Dermis microvascular lymphatic vessel endothelial cell (primary cell): ENCODE results near the gene VIL1. TPM values are rescaled to one million over a fixed set of nuclear protein-coding genes. Genes with fewer than 3 reads are reported as not detected.

Experiments used
- DNase-seq, 2 donors: peaks; one replicate each; pipeline versions ENCODE4 v3.0.0 to v3.0.0-alpha.2; 2010; ENCODE audit warnings: low read depth in 2 of 2
- total RNA-seq: library from RNA; depleted of rRNA; stranded (reverse); fragments of >200 nt; gene quantifications from 2 replicates; pipeline ENCODE4 v1.2.1, GENCODE V29; 2014

VIL1 gene
- total RNA-seq, 1 donor from 2014 or later = not detected

DNA sequence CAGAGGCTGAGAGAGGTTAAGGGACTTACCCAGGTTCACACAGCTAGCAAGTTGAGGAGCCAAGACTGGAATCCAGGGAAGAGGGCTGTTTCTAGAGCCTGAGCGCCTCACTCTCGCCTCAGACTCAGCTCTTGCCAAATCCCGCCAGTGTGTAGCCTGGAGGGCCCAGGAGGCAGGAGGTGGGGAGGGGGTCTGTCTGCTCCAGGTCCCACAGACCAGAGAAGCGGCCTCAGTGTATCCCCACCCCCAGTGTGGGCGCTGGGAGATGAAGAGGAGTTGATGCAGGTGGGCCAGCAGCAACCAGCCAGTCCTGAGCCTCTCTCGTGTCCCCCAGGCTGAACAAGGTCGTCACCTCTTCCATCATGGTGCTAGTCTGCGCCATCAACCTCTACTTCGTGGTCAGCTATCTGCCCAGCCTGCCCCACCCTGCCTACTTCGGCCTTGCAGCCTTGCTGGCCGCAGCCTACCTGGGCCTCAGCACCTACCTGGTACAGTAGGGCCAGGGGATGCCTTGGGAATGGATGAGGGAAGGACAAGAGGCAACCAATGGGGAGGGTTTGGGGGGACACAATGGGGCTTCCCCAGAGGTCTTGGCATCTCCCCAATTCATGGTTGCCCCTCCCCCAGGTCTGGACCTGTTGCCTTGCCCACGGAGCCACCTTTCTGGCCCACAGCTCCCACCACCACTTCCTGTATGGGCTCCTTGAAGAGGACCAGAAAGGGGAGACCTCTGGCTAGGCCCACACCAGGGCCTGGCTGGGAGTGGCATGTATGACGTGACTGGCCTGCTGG lies 24.4 kb upstream of the VIL1 start:
- DNase-seq = no peak

DNA sequence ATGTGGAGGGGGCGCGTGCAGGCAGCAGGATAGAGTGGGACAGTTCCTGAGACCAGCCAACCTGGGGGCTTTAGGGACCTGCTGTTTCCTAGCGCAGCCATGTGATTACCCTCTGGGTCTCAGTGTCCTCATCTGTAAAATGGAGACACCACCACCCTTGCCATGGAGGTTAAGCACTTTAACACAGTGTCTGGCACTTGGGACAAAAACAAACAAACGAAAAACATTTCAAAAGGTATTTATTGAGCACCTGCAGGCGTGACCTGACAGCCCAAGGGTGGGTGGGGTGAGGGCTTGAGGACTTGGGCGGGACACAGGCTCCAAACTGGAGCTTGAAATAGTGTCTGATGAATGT lies 23.9 kb upstream of the VIL1 start:
- no peak for DNase-seq

DNA sequence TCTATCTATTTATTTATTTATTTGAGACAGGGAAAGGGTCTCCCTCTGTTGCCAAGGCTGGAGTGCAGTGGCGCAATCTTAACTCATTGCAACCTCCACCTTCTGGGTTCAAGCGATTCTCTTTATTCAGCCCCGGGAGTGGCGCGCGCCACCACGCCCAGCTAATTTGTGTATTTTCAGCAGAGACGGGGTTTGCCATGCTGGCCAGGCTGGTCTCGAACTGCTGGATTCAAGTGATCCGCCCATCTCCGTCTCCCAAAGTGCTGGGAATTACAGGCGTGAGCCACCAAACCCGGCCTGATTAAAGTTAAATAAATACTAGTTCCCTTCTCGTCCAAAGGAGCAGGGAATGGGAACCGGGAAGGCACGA lies 23.5 kb upstream of the VIL1 start:
- DNase-seq = no peak

DNA sequence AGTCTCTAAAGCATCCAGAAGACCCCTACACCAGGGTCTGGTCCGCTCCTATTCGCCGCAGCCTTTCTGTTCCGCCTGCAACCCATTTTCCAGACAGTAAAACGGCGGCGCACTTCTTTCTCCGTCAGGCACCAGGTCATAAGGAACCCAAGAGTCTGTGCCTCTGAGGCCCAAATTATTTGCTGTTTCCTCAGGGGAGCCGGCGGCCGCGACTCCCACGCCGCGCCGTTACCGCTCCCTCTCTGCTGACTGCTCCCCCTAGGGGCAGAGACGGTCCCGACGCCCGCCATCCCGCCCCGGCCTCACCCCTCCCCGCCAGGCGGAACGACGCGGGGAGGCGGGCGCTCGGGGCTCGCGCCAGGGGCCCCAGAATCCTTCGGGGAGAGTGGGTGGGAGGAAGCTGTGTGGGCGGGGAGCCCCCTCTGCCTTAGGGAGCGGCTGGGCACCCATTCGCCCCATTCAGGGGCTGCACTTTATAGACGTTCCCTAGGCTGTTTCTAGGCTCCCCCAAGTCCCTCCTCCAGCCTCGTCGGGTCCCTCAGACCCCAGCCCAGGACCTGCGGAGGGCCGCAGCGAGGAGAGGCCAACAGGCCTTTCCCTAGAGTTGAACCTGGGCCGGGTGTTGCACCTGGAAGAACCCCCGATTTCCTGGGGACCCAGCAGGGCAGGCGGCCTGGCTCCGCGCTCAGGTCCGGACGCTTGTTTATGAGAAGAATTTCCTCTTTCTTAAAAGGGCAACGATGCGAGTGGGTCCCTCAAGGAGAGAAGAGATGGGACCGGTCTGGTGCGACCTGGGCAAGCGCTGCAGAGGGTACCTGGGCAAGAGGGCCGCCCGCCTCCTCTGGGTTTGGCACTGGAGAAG lies 22.9 kb upstream of the VIL1 start:
- peak; percentile 91 to 97 for DNase-seq

DNA sequence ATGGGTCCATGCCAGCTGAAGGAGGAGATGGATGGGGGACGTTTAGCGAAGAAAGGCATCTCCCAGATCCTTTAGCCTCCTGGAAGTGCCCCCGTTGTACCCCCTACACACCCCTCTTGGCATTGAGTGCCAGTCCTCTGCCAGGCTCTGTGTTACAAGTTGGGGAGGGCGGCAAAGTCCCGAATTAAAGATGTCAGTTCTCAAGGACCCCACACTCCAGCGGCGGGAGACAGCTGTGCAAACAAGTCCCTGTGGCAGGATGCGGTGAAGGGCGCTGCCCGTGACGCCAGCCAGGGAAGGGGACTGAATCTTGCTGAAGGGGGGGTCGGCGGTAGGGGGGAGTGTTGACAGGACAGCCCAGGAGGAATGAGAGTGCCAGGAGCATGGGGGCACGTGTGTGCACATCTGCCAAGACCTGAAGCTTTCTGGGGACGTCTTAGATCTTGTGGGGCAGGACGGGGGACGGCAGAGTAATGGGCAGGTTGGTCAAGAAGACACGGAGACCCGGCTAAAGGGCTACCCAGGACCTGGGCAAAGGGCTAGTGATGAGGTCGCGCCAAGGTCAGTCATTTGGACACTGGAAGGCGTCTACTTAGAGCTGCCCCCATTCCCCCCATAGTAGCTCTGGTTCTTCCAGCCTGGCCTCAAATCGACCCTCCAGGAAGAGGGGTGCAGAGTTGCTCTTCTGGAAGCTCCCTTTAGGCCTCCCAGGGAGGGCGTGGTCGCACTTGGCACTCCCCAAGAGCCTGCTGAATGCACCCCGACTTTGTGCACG lies 22.0 kb upstream of the VIL1 start:
- peak in 1 of 2 donors; percentile 73 for DNase-seq

DNA sequence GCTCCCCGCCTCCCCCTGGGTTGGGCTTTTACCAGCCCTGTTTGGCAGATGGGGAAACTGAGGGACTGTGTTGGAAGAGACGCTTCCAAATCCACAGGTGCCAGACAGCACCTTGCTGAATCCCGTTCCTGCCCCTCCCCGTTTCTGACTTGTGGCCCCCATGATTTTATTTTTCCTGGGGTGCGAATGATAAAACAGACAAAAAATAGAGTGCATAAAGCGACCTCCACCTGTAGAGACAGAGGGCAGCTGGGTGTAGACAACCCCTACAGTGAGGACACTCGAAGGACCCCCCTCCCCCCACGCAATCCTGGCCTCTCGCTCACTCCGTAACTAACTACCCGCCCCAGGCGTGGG lies 21.5 kb upstream of the VIL1 start:
- no peak for DNase-seq

DNA sequence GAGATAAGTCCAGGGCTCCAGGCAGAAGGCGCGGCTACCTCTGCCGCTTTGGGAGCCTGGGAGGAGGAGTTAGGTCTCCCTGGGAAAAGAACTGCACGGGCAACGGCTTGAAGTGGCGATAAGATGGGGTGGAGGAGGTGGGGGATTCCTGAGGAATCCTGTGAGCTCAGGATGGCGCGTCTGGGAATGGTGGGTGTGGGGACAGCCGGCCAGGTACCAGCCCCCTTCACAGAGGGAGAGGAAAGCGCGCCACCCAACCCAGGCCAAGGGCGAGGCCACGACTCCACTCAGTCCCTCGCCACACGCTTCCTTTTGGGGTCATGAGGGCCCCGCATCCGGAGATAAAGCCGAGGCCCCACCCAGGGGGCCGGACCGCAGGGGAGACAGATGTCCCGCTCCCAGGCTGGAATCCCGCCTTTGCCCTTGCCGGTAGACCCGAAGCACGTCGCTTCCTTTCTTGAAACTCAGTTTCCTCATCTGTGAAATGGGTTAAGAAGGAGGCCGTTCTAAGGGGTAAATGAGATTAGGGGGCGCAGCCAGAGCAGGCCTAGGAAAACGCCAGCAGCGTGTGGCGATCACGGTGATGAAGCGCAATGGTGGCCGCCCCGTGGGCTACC lies 21.0 kb upstream of the VIL1 start:
- peak in 1 of 2 donors; percentile 71 for DNase-seq

DNA sequence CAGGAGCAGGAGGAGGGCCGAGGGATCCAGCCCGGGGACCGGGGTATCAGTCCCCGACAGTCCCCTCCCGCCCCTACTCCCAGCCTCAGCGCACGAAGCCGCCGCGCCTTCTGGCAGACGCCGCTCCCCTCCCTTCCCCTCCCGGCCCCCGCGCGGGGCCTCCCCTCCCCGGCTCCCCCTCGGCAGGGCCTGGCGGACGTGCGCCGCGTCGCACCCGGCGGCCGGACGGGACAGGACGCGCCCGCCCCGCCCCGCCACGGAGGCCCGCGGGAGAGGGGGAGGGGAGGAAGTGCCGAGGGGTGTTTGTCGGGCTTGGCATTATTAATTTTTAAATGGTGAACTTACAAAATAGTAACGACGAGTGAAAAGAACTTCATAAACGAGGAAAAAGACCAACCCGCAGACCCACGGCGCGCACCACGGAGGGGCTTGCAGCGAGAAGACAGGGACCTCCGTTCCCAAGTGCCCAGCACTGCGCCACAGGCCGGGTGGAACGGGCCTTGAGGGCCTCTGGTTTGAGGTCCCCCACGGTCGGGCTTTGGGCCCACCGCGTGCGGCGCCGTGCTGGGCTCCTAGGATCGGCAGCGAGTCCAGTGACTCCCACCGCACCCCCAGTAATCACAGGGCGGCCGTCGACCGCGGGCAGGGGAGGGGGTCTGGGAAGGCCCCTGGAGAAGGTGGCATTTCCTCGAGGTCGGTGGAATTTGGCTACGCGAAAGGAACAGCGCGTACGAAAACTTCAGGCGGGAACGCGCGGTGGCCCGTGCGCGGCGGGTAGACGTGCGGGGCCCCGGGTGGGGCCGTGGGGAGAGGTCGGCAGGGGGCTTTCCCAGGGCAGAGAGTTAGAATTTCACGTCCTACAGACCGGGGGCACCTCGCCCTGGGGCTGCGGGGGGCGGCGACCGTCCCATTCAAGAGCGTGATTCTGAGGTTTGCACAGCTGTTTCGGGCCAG lies 20.2 kb upstream of the VIL1 start:
- peak in 1 of 2 donors; percentile 76 for DNase-seq

DNA sequence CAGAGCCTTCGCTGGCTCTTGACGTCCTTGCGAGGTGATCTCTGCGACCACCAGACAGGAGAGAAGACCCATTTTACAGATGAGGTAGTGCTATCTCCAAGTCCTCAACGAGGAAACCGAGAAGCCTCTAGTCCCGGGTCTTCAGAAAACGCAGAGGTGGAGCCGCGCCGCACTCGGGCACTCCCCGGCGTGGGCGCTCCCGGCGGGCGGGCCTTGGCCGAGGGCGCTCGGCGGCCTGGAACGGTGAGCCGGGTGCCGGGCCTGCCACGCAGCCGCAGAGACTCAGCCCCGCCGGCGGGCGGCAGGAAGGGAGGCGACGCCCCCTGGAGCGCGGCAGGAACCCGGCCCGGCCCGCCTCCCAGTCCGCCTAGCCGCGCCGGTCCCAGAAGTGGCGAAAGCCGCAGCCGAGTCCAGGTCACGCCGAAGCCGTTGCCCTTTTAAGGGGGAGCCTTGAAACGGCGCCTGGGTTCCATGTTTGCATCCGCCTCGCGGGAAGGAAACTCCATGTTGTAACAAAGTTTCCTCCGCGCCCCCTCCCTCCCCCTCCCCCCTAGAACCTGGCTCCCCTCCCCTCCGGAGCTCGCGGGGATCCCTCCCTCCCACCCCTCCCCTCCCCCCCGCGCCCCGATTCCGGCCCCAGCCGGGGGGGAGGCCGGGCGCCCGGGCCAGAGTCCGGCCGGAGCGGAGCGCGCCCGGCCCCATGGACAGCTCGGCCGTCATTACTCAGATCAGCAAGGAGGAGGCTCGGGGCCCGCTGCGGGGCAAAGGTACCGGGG lies 19.3 kb upstream of the VIL1 start, which contains the start of gene CTDSP1:
Gene CTDSP1 (plus strand): TSS at position 478 of the 776 bp plus-strand sequence. CDS start 223 bp downstream, at position 701.
- peak; percentile 94 to 98 for DNase-seq

DNA sequence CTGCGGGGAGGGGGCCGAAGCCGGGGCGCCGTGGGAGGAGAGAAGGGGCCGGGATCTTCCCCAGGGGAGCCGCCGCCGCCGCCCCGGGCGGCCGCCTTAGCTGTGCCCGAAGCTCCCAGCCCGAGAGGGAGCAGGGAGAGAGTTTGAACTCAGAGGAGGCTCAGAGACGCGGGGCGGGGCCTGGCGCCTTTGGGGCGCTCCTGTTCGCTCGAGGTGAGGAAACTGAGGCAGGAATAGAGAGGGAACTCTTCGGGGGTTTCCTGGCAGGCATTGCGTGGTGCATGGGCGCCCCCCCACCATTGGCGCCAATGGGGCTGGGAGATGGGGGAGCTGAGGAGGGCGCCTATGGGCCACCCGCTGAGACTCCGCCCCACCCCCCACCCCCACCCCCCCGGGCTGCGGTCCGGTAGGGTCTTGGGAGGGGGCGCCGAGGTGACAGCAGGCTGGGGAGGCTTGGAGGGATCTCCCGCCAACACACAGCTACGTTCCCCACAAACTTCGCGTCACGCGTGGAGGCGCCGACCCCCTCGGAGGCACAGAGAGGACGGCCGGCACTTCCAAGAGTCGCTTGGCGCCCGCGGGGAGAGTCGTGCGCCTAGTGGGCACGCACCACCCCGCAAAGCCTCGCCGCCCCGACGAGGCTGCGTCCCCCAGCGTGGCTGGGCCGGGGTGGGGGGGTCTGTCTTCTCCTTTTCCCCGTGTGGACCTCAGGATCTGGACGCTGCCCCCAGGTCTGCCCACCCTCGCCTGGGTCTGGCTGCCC lies 18.6 kb upstream of the VIL1 start:
- DNase-seq = peak in 1 of 2 donors; percentile 34

DNA sequence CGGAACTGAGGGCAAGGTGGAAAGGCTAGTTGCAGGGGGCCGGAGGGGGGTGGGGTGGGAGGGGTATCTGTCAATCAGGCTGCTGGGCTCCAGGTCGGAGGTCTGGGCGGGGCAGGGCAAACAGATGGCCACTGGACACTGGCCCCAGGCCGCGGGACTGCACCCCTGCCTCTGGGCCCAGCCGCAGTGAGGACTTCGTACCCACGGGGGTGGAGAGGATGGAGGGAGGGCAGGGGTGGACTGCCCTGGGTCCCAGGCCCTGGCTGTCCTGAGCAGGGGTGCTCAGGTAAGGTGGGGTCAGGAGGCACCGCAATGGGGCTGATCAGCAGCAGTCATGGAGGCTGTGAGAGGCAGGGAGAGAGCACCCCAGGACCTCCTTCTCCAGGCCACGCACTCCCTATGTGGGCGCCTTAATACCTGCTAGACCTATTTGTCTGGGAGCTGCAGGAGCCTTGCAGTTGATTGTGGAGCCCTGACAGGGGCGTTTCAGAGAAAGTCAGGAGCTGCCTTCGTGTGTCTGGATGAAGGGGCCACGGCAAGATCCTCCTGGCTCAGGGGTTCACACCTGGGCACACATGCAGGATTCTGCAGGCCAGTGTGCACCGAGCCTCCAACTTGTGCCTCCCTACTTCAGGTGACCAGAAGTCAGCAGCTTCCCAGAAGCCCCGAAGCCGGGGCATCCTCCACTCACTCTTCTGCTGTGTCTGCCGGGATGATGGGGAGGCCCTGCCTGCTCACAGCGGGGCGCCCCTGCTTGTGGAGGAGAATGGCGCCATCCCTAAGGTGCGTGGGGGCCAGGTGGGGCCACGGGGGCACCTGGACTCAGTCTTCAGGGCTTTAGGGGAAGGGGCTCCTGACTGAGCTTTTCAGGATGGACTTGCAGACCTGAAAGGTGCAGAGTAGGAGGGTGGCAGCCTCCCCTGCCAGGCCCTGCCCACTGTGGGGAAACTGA lies 17.7 kb upstream of the VIL1 start:
- DNase-seq = no peak

DNA sequence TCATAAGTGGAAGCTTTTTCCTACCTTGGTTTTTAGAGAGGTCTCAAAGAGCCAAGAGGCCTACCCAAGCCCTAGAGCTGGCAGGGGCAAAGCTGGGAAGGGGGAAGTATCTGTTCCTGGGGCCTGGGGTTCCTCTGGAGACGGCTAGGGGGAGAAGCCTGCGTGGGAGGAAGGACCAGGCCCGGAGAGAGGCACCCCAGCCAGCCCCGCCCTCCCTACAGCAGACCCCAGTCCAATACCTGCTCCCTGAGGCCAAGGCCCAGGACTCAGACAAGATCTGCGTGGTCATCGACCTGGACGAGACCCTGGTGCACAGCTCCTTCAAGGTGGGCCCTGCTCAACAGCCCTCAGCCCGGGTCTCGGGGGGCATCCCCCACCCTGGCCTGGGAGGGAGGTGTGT lies 17.0 kb upstream of the VIL1 start:
- no peak for DNase-seq

DNA sequence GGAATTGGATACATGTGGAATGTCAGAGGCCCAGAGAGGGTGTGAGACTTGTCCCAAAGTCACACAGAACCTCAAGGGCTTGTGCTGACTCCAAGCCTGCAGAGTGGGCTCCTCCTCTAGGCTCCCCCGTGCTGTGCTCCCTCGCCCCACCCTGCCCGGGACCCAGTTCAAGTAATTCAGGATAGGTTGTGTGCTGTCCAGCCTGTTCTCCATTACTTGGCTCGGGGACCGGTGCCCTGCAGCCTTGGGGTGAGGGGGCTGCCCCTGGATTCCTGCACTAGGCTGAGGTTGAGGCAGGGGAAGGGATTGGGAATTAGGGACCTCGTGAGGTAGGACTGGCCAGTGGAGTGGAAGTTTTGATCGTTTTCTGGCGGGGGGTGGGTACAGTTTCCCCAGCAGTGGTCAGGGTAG lies 16.4 kb upstream of the VIL1 start:
- no peak for DNase-seq

DNA sequence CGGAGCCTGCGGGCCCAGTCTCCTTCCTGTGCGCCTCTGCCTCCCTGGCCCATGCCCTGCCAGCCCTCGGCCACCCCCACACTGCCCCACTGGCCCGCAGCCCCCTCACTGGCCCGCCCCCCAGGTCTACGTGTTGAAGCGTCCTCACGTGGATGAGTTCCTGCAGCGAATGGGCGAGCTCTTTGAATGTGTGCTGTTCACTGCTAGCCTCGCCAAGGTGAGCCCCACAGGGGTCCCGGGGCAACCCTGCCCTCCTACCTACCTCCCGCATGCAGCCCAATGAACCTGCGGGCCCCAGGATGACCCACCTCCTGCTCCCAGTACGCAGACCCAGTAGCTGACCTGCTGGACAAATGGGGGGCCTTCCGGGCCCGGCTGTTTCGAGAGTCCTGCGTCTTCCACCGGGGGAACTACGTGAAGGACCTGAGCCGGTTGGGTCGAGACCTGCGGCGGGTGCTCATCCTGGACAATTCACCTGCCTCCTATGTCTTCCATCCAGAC lies 16.0 kb upstream of the VIL1 start:
- DNase-seq = no peak

DNA sequence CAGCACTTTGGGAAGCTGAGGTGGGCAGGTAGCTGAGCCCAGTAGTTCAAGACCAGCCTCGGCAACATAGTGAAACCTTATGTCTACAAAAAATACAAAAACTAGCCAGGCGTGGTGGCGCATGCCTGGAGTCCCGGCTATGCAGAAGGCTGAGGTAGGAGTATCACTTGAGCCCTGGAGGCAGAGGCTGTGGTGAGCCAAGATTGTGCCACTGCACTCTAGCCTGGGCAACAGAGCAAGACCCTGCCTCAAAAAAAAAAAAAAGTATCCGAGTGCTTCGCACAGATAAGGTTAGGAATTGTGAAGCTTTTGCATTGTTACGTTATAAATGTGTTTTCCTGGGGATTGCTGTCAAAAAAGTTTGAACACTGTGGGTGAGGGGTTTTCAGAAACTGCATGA lies 15.1 kb upstream of the VIL1 start:
- DNase-seq = no peak

DNA sequence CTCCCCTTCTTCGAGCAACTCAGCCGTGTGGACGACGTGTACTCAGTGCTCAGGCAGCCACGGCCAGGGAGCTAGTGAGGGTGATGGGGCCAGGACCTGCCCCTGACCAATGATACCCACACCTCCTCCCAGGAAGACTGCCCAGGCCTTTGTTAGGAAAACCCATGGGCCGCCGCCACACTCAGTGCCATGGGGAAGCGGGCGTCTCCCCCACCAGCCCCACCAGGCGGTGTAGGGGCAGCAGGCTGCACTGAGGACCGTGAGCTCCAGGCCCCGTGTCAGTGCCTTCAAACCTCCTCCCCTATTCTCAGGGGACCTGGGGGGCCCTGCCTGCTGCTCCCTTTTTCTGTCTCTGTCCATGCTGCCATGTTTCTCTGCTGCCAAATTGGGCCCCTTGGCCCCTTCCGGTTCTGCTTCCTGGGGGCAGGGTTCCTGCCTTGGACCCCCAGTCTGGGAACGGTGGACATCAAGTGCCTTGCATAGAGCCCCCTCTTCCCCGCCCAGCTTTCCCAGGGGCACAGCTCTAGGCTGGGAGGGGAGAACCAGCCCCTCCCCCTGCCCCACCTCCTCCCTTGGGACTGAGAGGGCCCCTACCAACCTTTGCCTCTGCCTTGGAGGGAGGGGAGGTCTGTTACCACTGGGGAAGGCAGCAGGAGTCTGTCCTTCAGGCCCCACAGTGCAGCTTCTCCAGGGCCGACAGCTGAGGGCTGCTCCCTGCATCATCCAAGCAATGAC lies 14.4 kb upstream of the VIL1 start:
- no peak for DNase-seq
